ENCODE results near the gene SMCR8.

DNA sequence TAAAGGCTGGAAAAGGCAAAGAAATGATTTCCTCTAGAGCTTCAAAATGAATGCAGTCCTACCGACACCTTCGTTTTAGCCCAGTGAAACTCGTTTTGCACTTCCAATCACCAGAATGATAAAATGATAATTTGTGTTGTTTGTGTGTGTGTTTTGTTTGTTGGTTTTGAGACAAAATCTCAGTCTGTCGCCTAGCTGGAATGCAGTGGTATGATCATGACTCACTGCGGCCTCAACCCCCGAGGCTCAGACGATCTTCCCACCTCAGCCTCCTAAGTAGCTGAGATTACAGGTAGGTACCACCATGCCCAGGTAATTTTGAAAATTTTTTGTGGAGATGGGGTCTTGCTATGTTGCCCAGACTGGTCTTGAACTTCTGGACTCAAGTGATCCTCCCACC lies 59.1 kb downstream of the SMCR8 start:
- no peak for TF ChIP-seq POLR2AphosphoS5 (IDR thresholded peaks at IDR 0.05)
- TF ChIP-seq CTCF (IDR thresholded peaks at IDR 0.05): no peak
- no peak for TF ChIP-seq POLR2A (IDR thresholded peaks at IDR 0.05)

All from upper lobe of left lung (tissue), 4 donors.